DMS114 treated with DMSO at 0.1 percent for 48 hours (cell line): ENCODE results near the gene LBP.
"Not testable (repeated sequence)": the region's sequence is repeated elsewhere in the genome, so short reads cannot be mapped to it uniquely, and the experiment has no call there.

Experiments used
- DNase-seq: peaks from one replicate; lab custom pipeline; 2025; ENCODE audit not compliant: unreplicated experiment; lab: John Stamatoyannopoulos, UW

The LBP gene

GRCh38 chr20:38393259-38393658 lies 47.0 kb downstream of the LBP start:
- no peak for DNase-seq

GRCh38 chr20:38395165-38395564 lies 48.9 kb downstream of the LBP start:
- no peak for DNase-seq

DNA sequence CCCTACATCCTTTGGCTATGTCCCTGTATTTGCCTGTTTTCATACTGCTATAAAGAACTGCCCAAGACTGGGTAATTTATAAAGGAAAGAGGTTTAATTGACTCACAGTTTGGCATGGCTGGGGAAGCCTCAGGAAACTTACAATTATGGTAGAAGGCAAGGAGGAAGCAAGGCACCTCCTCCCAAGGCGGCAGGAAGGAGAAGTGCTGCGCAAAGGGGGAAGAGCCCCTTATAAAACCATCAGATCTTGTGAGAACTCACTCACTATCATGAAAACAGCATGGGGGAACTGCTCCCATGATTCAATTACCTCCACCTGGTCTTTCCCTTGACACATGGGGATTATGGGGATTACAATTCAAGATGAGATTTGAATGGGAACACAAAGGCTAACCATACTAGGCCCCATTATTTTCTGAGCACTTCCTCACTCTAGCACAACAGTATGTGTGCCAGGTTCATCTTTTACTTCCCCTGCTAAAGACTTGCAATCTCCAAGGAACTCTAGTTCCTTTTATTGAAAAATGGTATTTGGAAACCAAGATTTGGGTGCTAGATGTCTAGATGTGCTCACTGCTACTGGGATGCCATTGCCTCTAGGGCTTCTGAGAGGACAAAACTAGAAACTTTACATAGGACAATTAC lies 49.6 kb downstream of the LBP start:
- not testable (repeated sequence) for DNase-seq

DNA sequence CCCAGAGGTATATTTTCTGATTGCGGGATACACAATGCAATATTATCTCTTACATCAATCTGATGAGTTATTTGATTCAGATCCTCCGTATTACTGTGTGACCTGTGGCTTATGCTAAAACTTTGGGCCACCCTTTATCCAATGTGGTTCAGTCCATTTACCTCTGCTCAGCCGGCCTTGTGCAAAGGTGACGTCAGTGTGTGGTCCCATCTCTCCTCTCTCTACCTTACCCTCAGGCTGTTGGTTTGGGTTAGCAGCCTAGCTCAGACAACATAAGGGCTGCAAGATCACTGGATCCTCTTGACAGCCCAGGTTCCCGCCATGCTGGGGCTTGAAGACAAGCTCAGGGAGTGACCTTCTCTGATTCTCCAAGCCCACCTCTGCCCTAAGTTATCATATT lies 55.8 kb downstream of the LBP start:
- no peak for DNase-seq

DNA sequence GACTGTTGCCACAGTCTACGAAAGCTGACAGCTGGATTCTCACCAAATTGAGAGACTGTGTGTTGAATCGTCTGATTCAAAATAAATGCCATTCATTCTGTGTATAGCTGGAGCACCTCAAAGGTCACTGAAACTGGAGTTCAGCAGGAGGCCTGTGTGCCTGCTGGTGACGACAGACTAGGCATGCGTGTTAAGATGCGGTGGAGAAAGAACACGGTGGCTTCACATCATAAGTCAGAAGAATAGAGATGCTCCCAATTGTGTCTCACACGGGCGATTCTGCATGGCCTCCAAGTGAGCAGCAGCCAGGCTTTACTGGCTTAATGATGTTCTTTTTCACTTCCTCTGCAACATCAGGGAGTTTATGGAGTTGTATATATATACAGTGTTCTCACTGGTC lies 56.5 kb downstream of the LBP start:
- DNase-seq = no peak

DNA sequence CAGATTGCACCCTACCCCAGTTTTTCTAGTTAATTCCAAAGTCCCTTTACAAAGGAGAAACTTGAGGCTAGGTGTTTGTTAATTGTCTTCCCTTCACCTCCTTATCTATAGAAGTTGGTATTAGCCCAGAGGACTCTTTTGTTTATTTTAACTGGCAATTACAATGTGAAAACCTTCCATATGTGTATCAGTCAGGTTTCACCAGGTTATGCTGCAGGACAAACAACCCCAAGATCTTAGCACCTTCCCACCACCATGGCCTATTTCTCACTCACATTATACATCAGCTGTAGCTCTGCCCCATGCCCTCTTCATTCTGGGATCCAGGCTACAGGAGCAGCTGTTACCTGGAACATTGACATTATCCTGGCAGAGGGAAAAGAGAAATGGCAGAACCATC lies 57.7 kb downstream of the LBP start:
- no peak for DNase-seq

DNA sequence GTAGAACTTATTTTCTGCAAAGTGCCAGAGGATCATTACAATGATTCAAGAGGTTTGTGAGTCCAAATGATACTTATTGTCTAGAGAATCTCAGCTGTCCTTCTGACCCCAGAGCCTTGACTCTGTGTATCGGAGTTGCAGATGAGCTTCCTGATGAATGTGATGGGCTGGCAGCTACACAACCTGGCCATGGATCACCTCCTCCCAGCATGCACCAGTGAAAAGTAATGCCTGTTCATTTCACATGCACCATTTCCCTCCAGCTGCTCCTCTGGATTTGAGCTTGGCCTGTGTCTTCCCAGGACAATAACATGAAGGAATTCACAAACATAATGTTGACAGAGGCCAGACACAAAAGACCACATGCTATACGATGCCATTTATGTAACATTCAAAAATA lies 58.9 kb downstream of the LBP start:
- DNase-seq = no peak

DNA sequence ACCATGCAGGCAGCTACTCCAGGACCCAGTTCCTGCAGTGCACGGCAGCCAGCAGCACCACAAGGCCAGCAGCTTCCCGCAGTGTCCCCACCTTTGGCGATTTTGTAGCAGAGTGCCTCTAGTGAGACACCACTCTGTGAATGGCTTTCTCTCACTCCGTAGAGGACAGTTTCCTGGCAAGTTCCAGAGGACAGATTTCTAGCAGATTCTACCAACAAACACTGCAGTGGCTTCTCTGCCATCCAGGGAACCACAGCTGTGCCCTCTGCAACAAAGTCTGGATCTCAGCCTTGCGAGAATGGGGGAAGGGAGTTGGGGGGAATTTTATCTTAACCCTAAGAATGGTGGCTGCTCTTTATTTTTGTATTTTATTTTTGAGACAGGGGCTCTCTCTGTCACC lies 60.2 kb downstream of the LBP start:
- no peak for DNase-seq

DNA sequence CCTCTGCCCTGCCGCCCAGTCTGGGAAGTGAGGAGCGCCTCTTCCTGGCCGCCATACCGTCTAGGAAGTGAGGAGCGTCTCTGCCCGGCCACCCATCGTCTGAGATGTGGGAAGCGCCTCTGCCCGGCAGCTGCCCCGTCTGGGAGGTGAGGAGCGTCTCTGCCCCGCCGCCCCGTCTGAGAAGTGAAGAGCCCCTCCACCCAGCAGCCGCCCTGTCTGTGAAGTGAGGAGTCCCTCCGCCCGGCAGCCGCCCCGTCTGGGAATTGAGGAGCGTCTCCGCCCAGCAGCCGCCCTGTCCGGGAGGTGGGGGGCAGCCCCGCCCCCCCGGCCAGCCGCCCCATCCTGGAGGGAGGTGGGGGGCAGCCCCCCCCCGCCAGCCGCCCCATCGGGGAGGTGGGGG lies 61.0 kb downstream of the LBP start:
- DNase-seq = no peak

GRCh38 chr20:38407822-38408221 lies 61.5 kb downstream of the LBP start:
- not testable (repeated sequence) for DNase-seq

GRCh38 chr20:38412877-38413577 lies 66.7 kb downstream of the LBP start:
- no peak for DNase-seq

DNA sequence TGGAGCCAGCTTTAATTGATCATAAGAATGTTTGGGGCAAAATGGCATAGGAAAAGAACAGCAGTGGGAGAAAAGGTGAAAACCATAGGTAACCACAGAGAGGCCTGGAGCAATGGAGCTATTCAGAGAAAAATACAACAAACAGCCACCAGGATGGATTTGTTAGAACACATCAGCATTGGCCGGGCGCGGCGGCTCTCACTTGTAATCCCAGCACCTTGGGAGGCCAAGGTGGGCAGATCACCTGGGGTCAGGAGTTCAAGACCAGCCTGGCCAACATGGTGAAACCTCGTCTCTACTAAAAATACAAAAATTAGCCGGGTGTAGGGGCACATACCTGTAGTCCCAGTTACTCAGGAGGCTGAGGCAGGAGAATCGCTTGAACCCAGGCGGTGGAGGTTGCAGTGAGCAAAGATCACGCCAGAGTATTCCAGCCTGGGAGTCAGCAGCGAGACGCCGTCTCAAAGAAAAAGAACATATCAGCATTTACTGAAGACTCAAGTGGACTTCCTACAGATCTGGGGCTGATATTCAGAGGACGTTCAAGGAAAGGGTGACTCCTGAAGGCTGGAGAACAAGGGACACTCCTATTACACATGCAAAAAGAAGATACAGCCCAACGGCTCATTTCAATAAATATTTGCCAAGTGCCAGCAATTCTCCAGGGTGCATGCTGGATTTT lies 68.6 kb downstream of the LBP start:
- DNase-seq = no peak

GRCh38 chr20:38418509-38419204 lies 72.4 kb downstream of the LBP start:
- DNase-seq = no peak

GRCh38 chr20:38420388-38421085 lies 74.3 kb downstream of the LBP start:
- no peak for DNase-seq

DNA sequence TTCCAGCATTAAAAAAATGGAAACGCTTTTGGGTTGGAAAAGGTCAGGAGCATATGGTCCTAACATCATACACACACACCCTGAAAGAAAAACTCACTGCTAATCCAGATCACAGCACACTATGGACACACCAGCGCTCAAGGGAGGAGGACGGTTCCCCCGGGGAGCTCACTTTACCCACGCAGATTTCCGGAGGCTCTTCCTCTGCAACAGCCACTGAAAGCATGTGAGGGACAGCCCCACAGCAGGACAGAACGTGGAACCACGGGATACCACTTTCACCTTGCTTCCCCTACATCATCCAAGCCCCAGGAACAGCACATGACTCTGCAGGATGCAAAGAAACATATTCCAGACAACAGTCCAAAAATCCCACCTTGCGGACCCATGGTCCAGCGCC lies 75.6 kb downstream of the LBP start:
- DNase-seq = no peak

DNA sequence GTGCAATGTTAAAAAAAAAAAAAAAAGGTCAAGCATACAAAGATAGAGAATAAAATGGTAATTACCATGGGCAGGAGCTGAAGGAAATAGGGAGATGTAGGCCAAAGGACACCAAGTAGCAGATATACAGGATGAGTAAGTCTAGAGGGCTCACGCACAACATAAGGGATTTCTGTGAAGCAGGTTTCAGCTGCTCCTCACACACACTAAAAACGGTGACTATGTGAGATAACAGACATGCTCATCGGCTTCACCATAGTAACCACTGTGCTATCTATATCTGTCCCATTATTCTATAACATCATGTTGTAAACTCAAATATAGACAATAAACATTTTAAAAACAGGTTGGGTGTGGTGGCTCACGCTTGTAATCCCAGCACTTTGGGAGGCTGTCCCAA lies 77.3 kb downstream of the LBP start:
- no peak for DNase-seq

- DNase-seq = no peak
These were observed 78.1 kb downstream of the LBP start for GRCh38 chr20:38424401-38424800.

DNA sequence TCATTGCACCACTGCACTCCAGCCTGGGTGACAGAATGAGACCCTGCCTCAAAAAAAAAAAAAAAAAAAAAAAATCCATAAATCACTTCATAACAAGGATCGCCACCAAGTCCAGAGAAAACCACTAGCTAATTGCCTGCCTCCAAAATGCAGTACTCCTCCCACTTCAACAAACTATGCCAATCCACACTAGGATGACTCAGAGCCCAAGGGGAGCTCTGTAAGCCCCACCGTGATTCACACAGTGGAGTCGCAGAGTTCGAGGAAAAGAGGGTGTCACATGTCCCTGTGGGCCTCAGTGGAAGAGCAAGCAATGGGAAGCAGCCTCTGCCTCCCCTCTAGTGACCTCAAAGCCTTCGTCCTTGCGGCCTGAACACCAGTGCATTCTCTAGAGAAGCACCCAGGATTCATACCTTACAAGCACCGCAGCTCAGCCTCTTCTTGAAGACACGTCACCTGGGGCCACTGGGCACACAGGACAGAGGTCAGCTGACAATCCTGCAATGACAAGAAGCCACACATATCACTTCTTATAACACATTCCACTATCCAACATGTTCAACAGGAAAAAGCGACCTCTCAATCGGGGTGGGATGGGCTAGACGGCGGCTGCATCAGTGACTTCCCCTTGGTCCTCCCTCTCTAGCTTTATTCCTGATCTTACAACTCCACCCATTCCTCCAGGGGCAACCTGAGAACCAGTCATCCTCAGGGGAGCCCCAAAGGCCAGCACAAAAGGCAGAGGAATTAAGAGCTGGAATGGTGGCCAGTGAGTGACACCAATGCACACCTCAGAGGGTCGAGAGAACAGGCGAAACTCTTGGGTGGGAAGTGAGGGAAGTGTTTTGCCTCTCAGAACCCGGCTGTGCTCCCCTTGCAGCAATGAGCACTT lies 80.0 kb downstream of the LBP start:
- no peak for DNase-seq
